HL-60 (cell line): ENCODE measurements around the gene TRAM2.

Source experiments
- DNase-seq, 2 experiments: peaks; one replicate each; pipeline ENCODE4 v3.0.0-alpha.2; 2010 to 2020; ENCODE audit warnings: low read depth in 1 of 2, low spot score in 1 of 2
- H3K27ac ChIP-seq: fragments of 250-450 bp; sonication (Bioruptor Pico); replicated peaks from 2 replicates; pipeline ENCODE4 v1.5.1; 2020; ENCODE audit warnings: mild to moderate bottlenecking, moderate library complexity
- H3K27me3 ChIP-seq: fragments of 250-450 bp; sonication (Bioruptor Pico); 2 replicates; pipeline ENCODE4 v1.5.1; 2021; ENCODE audit warnings: mild to moderate bottlenecking, moderate library complexity; ENCODE audit not compliant: insufficient read depth, poor library complexity, severe bottlenecking
- H3K4me3 ChIP-seq: replicated peaks from 2 replicates; pipeline ENCODE4 v1.5.1; 2011; ENCODE audit warnings: mild to moderate bottlenecking, control low read depth, low read length; ENCODE audit not compliant: insufficient read depth
- CTCF ChIP-seq: IDR thresholded peaks from one replicate; pipeline ENCODE4 v1.5.1; 2011; ENCODE audit warnings: low read length, control low read depth, inconsistent platforms; ENCODE audit not compliant: insufficient read depth
- GABPA ChIP-seq: IDR thresholded peaks from 2 replicates; pipeline ENCODE4 v1.6.1; 2012; ENCODE audit warnings: low read depth
- POLR2AphosphoS5 ChIP-seq: IDR thresholded peaks from 2 replicates; pipeline ENCODE4 v1.6.1; 2012; ENCODE audit warnings: low read depth
- REST ChIP-seq: IDR thresholded peaks from 2 replicates; pipeline ENCODE4 v1.6.1; 2012; ENCODE audit warnings: low read depth; ENCODE audit not compliant: insufficient replicate concordance
- SPI1 ChIP-seq: IDR thresholded peaks from 2 replicates; pipeline ENCODE4 v1.6.1; 2012; ENCODE audit warnings: low read depth, mild to moderate bottlenecking, borderline replicate concordance

TRAM2 gene

GRCh38 chr6:52499681-52500236 is 77.1 kb downstream of the TRAM2 start:
- H3K27ac ChIP-seq: no peak overlapping the region
- DNase-seq: no peak

GRCh38 chr6:52499026-52499425 is 77.8 kb downstream of the TRAM2 start:
- Histone ChIP-seq H3K27ac (no peak overlapping the region), H3K4me3 (no peak overlapping the region), H3K27me3 (no peaks in the 10 kb centered on the region)
- no peak for DNase-seq
- TF ChIP-seq CTCF (no peak), POLR2AphosphoS5 (no peak), REST (no peak), SPI1 (no peak), GABPA (no peak)

More at GRCh38 chr6:52499681-52500236, 77.1 kb downstream of the TRAM2 start:
- H3K27me3 ChIP-seq: no peaks in the 10 kb centered on the region
- H3K4me3 ChIP-seq: no peak overlapping the region
- TF ChIP-seq REST: no peak
- no peak for TF ChIP-seq SPI1
- TF ChIP-seq GABPA: no peak
- TF ChIP-seq POLR2AphosphoS5: no peak
- TF ChIP-seq CTCF: no peak

- no peaks in the 10 kb centered on the region for H3K27me3 ChIP-seq
- no peak overlapping the region for H3K4me3 ChIP-seq
- H3K27ac ChIP-seq: no peak overlapping the region
- no peak for DNase-seq
- TF ChIP-seq CTCF (no peak), POLR2AphosphoS5 (no peak), REST (no peak), GABPA (no peak), SPI1 (no peak)
Observed at GRCh38 chr6:52498538-52499017, 78.3 kb downstream of the TRAM2 start.
